ENCODE data around the gene AKT1. TPM values are rescaled to one million over a fixed set of nuclear protein-coding genes. Genes with fewer than 3 reads are reported as not detected.

Gene AKT1
- total and polyA plus RNA-seq, 3 experiments from 2014 or later: 34.1 to 150 (median 147) TPM

DNA sequence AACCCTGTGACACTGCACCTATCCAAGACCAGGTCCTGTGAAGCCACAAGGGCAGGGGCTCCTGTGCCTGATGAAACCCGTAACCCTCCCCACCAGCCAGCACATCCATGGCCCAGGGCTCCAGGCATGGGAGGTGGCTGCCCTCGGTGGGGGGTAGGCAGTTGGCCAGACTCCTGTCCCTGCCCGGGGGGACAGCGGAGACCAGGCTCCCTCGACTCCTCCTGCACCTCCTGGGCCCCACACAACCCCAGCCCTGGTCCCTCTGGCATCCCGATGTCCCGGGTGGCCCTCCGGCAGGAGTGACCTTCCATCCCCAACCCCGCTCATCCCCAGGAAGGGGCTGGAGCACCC is 11.4 kb downstream of the AKT1 start:
- no peak overlapping the region for H3K4me3 Mint-ChIP-seq
- no peak for DNase-seq
- peaks cover 0 to 6% (median 0%) of the 10 kb centered on the region in 3 donors for H3K36me3 Mint-ChIP-seq
- Histone ChIP-seq H3K4me3 (ENCODE audit: low read length) (no peak overlapping the region), H3K9me3 (ENCODE audit: low read length) (no peaks in the 10 kb centered on the region), H3K27me3 (ENCODE audit: insufficient read depth, low read length, poor library complexity, severe bottlenecking) (no peaks in the 10 kb centered on the region), H3K27ac (ENCODE audit: low read depth, low read length) (no peak overlapping the region), H3K4me1 (ENCODE audit: insufficient read depth, low read length) (peaks cover 9% of the 10 kb centered on the region), H3K36me3 (ENCODE audit: insufficient read depth, low read length) (no peaks in the 10 kb centered on the region)
- H3K9me3 Mint-ChIP-seq: no peaks in the 10 kb centered on the region
- ChIA-PET POLR2A (no interaction called here), CTCF (no interaction called here)
- no peaks in the 10 kb centered on the region for H3K27me3 Mint-ChIP-seq
- H3K4me1 Mint-ChIP-seq: peaks cover 0 to 24% (median 8%) of the 10 kb centered on the region in 3 donors
- no peak overlapping the region for H3K27ac Mint-ChIP-seq

DNA sequence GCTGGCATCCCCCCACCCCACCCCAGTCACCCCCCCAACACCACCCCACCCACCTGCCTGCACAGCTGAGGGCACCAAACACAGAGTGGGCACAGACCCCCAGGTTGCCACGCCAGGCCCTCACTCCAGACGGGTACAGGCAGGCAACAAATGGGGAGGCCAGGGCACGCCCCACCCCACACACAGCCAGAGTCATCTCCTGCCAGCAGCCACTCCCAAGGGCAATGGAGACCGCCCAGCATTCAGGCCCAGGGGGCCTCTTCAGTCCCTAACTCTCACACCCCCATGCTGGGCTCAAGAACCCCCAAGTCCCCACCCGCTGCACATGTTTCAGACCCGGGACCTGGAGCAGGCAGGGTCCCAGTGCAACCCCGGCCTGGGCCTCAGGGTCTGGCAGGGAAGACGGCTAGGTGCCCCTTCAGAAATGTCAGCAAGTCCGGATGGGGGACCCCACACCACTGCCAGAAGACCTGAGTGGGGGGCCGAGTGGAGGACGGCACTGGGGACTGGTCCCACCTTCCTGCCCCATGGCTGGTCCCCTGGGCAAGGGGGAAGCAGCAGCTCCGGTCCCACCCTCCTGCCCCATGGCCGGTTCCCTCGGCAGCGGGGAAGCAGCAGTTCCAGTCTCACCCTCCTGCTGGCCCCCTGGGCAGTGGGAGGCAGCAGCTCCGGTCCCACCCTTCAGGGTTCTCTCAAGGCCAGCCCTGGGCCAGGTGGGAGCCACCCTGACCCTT is 11.9 kb downstream of the AKT1 start:
- peaks cover 0 to 24% (median 8%) of the 10 kb centered on the region in 3 donors for H3K4me1 Mint-ChIP-seq
- H3K27ac ChIP-seq (ENCODE audit: low read depth, low read length): no peak overlapping the region
- no peaks in the 10 kb centered on the region for H3K27me3 ChIP-seq (ENCODE audit: insufficient read depth, low read length, poor library complexity, severe bottlenecking)
- H3K9me3 Mint-ChIP-seq: no peaks in the 10 kb centered on the region
- H3K36me3 ChIP-seq (ENCODE audit: insufficient read depth, low read length): no peaks in the 10 kb centered on the region
- peaks cover 9% of the 10 kb centered on the region for H3K4me1 ChIP-seq (ENCODE audit: insufficient read depth, low read length)
- H3K36me3 Mint-ChIP-seq: peaks cover 0 to 6% (median 0%) of the 10 kb centered on the region in 3 donors
- no peak for DNase-seq
- no peaks in the 10 kb centered on the region for H3K27me3 Mint-ChIP-seq
- H3K9me3 ChIP-seq (ENCODE audit: low read length): no peaks in the 10 kb centered on the region
- H3K27ac Mint-ChIP-seq: peak overlapping the region in 1 of 8 donors; percentile 68
- H3K4me3 ChIP-seq (ENCODE audit: low read length): no peak overlapping the region
- ChIA-PET POLR2A (no interaction called here), CTCF (no interaction called here)
- no peak overlapping the region for H3K4me3 Mint-ChIP-seq

DNA sequence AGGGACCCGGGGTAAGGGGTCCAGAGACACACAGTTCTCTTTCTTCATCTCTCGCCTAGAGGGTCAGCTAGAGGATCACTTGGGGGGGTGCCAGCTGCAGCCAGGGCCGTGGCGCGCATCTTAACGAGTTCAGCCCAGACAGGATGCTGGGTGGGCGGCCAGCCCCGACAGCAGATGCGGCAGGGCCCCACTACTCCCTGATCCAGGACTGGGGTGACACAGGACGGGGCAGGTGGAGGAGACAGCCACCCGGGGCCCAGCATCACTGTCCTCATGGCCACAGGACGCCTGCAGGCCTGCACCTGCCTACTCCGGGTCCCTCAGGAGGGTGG is 12.8 kb downstream of the AKT1 start:
- Mint-ChIP-seq H3K4me3 (no peak overlapping the region), H3K36me3 (peaks cover 0 to 6% (median 0%) of the 10 kb centered on the region in 3 donors), H3K27me3 (no peaks in the 10 kb centered on the region), H3K4me1 (peaks cover 0 to 17% (median 8%) of the 10 kb centered on the region in 3 donors), H3K27ac (no peak overlapping the region), H3K9me3 (no peaks in the 10 kb centered on the region)
- no peak overlapping the region for H3K4me3 ChIP-seq (ENCODE audit: low read length)
- peaks cover 9% of the 10 kb centered on the region for H3K4me1 ChIP-seq (ENCODE audit: insufficient read depth, low read length)
- no peak for DNase-seq
- ChIA-PET CTCF (no interaction called here), POLR2A (no interaction called here)
- H3K36me3 ChIP-seq (ENCODE audit: insufficient read depth, low read length): no peaks in the 10 kb centered on the region
- H3K9me3 ChIP-seq (ENCODE audit: low read length): no peaks in the 10 kb centered on the region
- H3K27me3 ChIP-seq (ENCODE audit: insufficient read depth, low read length, poor library complexity, severe bottlenecking): no peaks in the 10 kb centered on the region
- no peak overlapping the region for H3K27ac ChIP-seq (ENCODE audit: low read depth, low read length)

DNA sequence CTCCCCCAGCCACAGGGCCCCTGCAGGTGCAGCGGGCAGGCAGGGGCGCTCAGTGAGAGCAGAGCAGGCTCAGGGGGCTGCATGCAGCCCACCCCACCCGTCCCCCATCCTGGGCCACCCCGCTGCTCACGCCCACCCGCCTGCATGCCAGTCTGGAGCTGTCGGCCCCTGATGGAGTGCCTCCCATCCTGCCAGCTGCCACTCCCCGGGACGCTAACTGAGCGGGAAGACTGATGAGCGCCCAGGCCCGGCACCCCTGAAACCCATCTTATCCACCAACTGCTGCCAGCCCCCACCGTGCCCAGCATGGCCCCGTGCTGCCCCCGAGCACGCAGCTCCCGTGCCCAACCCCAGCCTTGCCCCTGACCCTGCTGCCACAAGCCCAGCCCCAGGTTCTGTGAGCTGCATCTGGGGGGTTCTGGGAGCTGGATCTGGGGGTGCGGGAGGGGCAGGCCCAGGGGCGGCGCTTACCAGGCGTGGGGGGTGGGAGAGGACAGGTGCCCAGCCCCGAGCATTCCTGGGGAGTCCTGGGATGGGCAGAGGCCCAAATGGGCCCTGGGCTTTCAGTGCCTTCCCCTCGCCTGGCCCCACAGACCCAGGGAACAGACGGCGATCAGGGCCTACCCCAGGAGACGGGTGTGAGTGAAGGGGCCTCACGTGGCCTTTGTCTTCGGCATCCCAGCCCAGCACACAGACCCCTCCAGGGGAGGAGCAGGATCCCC is 13.3 kb downstream of the AKT1 start:
- H3K27ac ChIP-seq (ENCODE audit: low read depth, low read length): no peak overlapping the region
- H3K36me3 ChIP-seq (ENCODE audit: insufficient read depth, low read length): no peaks in the 10 kb centered on the region
- POLR2A ChIA-PET: no interaction called here
- H3K4me3 Mint-ChIP-seq: no peak overlapping the region
- H3K4me1 ChIP-seq (ENCODE audit: insufficient read depth, low read length): peaks cover 8% of the 10 kb centered on the region
- no peak overlapping the region for H3K27ac Mint-ChIP-seq
- DNase-seq: no peak
- no peaks in the 10 kb centered on the region for H3K9me3 Mint-ChIP-seq
- H3K4me3 ChIP-seq (ENCODE audit: low read length): no peak overlapping the region
- CTCF ChIA-PET: no interaction called here
- H3K27me3 ChIP-seq (ENCODE audit: insufficient read depth, low read length, poor library complexity, severe bottlenecking): no peaks in the 10 kb centered on the region
- no peaks in the 10 kb centered on the region for H3K27me3 Mint-ChIP-seq
- H3K4me1 Mint-ChIP-seq: peaks cover 0 to 14% (median 8%) of the 10 kb centered on the region in 3 donors
- H3K36me3 Mint-ChIP-seq: peaks cover 0 to 7% (median 0%) of the 10 kb centered on the region in 3 donors
- H3K9me3 ChIP-seq (ENCODE audit: low read length): no peaks in the 10 kb centered on the region

DNA sequence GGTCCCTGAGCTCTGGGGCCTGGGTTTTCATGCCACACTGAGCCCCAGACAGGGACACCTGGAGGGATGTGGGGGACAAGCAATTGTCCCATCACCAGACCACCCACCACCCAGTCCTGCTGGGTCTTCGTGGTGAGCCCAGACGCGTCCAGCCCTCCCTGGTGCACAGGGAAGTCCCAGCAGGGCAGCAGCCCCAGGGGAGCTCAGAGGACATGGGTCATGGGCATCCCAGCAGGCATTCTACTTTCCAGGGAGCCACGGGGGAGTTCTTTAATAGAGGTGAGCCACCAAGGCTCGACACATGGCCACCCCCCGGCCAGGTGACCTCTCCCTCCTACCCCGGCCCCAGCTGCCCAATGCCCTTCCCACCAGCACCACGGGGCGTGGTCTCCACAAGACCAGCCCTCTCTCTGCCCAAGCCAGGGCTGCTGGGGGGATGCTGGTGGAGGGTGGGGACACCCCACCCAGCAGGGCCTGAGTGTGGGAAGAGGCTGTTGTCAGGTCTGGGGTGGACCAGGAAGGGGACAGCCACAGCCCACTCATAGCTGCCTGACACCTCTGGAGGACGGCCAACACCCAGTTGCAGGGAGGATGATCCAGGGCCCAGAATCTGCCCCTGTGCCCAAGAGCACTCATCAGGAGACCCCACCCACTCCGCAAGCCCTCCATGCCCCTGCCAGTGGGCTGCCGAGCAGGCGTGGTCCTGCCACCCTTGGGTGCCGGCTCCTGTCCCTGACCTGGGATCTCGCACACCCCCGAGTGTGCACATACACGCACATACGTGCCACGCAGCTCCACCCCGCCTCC is 14.1 kb downstream of the AKT1 start:
- Histone ChIP-seq H3K36me3 (ENCODE audit: insufficient read depth, low read length) (no peaks in the 10 kb centered on the region), H3K9me3 (ENCODE audit: low read length) (no peaks in the 10 kb centered on the region), H3K27ac (ENCODE audit: low read depth, low read length) (no peak overlapping the region), H3K4me1 (ENCODE audit: insufficient read depth, low read length) (peaks cover under 1% of the 10 kb centered on the region), H3K4me3 (ENCODE audit: low read length) (no peak overlapping the region), H3K27me3 (ENCODE audit: insufficient read depth, low read length, poor library complexity, severe bottlenecking) (no peaks in the 10 kb centered on the region)
- ChIA-PET POLR2A (no interaction called here), CTCF (interaction anchor here (1.5 kb wide), 1 partner anchor 13 kb away, joined by 6 read pairs; no protein-coding TSS in a partner anchor)
- no peak for DNase-seq
- peaks cover 0 to 8% (median 5%) of the 10 kb centered on the region in 3 donors for H3K4me1 Mint-ChIP-seq
- no peaks in the 10 kb centered on the region for H3K27me3 Mint-ChIP-seq
- H3K27ac Mint-ChIP-seq: no peak overlapping the region
- no peak overlapping the region for H3K4me3 Mint-ChIP-seq
- no peaks in the 10 kb centered on the region for H3K9me3 Mint-ChIP-seq
- peaks cover 0 to 12% (median 0%) of the 10 kb centered on the region in 3 donors for H3K36me3 Mint-ChIP-seq

DNA sequence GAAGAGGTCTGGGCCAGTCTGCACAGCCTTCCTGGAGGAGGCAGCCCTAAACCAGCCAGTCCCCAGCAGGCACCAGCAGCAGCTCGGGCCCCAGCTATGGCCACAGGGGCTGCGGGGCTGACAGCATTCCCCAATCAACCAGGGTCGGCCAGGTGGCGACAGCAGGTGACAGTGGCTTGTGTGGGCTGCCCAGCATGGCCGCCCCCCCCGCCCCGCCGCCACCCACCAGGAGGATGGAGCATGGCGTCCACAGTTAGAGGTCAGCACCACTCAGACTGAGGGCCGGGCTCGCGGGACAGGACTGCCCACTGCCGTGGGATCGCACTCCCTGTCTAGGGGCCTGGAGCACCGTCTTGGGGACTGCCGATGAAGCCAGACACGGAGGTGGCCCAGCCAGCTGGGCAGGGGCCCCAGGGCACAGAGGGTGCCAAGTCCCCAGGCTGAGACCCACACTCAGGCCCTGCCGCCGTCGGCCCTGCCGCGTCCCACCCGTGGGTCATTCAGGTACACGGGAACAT is 15.0 kb downstream of the AKT1 start:
- CTCF ChIA-PET: interaction anchor here (1.5 kb wide), 1 partner anchor 12 kb away, joined by 6 read pairs; no protein-coding TSS in a partner anchor

DNA sequence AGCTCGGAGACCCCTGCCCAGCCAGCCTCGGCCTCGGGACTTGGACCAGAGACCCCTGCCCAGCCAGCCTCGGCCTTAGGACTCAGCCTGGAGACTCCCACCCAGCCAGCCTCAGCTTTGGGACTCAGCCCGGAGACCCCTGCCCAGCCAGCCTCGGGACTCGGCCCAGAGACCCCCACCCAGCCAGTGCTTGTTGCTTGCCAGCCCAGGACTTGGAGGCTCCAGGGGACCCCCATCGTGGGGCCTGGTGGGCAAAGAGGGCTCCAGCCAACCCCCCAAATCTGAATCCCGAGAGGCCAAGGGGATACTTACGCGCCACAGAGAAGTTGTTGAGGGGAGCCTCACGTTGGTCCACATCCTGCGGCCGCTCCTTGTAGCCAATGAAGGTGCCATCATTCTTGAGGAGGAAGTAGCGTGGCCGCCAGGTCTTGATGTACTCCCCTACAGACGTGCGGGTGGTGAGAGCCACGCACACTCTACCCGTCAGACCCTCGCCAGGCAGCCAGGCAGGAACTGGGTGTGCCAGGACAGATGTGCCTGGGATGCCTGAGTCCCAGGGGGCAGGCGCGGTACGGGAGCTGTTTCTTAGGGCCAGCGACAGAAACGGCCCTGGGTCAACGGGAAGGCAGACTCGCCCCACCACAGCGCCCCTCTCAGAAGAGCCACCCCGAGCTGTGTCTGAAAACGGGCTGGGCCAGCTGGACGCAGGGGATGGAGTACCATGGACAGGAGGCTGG is 15.6 kb downstream of the AKT1 start:
- H3K27me3 Mint-ChIP-seq: no peaks in the 10 kb centered on the region
- H3K27ac Mint-ChIP-seq: peak overlapping the region in 1 of 8 donors; percentile 70
- Histone ChIP-seq H3K4me1 (ENCODE audit: insufficient read depth, low read length) (no peaks in the 10 kb centered on the region), H3K27me3 (ENCODE audit: insufficient read depth, low read length, poor library complexity, severe bottlenecking) (no peaks in the 10 kb centered on the region), H3K27ac (ENCODE audit: low read depth, low read length) (no peak overlapping the region), H3K9me3 (ENCODE audit: low read length) (no peaks in the 10 kb centered on the region), H3K36me3 (ENCODE audit: insufficient read depth, low read length) (no peaks in the 10 kb centered on the region), H3K4me3 (ENCODE audit: low read length) (no peak overlapping the region)
- ChIA-PET POLR2A (no interaction called here), CTCF (interaction anchor here (1.5 kb wide), 1 partner anchor 11 kb away, joined by 6 read pairs; no protein-coding TSS in a partner anchor)
- DNase-seq: no peak
- H3K4me3 Mint-ChIP-seq: no peak overlapping the region
- no peaks in the 10 kb centered on the region for H3K9me3 Mint-ChIP-seq
- peaks cover 0 to 15% (median 0%) of the 10 kb centered on the region in 3 donors for H3K36me3 Mint-ChIP-seq
- H3K4me1 Mint-ChIP-seq: no peaks in the 10 kb centered on the region

More for the DNA sequence above, 15.0 kb downstream of the AKT1 start:
- Mint-ChIP-seq H3K27ac (no peak overlapping the region), H3K27me3 (no peaks in the 10 kb centered on the region), H3K4me1 (peaks cover 0 to 3% (median 1%) of the 10 kb centered on the region in 3 donors), H3K9me3 (no peaks in the 10 kb centered on the region), H3K36me3 (peaks cover 0 to 13% (median 0%) of the 10 kb centered on the region in 3 donors), H3K4me3 (no peak overlapping the region)
- no peaks in the 10 kb centered on the region for H3K36me3 ChIP-seq (ENCODE audit: insufficient read depth, low read length)
- H3K4me1 ChIP-seq (ENCODE audit: insufficient read depth, low read length): no peaks in the 10 kb centered on the region
- no peak overlapping the region for H3K4me3 ChIP-seq (ENCODE audit: low read length)
- no peak for DNase-seq
- no peaks in the 10 kb centered on the region for H3K9me3 ChIP-seq (ENCODE audit: low read length)
- H3K27ac ChIP-seq (ENCODE audit: low read depth, low read length): no peak overlapping the region
- no peaks in the 10 kb centered on the region for H3K27me3 ChIP-seq (ENCODE audit: insufficient read depth, low read length, poor library complexity, severe bottlenecking)
- POLR2A ChIA-PET: no interaction called here
